DMS153 treated with DMSO at 0.1 percent for 48 hours (cell line): ENCODE results near the gene PIAS1.

Experiments used
- DNase-seq: peaks from one replicate; lab custom pipeline; 2025; ENCODE audit not compliant: unreplicated experiment; lab: John Stamatoyannopoulos, UW

The PIAS1 gene

GRCh38 chr15:68062214-68062613, 8.1 kb downstream of the PIAS1 start:
- DNase-seq: no peak

- no peak for DNase-seq
Observed at GRCh38 chr15:68062946-68063465, 8.9 kb downstream of the PIAS1 start.

DNA sequence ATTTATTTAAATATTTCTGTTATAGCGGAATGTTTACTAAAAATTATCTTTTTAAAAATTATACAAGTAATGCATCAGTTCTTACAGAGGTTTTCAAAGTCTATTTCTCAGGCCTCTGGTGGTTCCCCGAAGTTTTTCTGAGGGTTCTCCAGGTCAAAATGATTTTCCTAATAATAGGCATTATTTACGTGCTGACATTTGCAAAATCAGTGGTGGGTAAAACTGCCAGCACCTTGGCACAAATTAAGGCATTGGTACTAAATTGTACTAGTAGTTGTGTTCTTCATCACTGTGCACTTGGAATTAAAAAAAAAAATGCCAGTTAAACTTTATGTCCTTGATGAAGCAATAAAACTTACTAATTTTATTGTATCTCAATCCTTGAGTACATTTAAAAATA, 9.5 kb downstream of the PIAS1 start:
- DNase-seq: no peak

DNA sequence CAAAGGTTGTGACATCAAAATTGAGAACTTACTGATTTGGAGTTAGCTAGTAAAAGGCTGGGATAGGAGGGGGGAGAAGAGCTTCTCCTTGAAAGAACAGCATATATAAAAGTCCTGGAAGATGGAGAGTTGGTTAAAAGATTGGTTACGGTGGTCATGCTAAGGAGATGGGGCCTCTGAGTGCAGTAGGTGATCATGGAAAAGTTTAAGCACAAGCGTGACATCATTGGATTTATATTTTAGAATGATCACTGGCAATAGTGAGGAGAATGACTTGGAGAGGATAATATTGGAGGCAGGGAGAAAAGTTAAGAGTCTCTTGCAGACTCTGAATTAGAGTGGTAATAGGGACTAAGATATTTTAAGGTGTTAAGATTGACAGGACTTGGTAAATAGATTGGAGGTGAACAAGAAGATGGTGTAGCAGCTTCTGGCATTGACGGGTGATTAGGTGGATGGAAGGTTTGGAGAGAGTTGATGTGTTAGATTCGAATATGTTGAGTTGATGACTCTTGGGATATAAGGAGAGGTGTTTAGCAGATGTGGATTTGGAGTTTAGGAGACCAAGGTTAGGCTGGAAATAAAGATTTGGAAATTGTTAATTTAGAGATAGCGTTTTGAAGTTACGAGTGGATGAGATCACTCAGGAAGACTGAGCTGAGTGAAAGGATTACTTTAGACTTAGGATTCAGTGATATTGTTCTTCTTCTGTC, 19.6 kb downstream of the PIAS1 start:
- DNase-seq: no peak

GRCh38 chr15:68075764-68076385, 21.8 kb downstream of the PIAS1 start:
- no peak for DNase-seq

- DNase-seq: no peak
Observed at GRCh38 chr15:68078365-68078764, 24.2 kb downstream of the PIAS1 start.

GRCh38 chr15:68080334-68080733, 26.2 kb downstream of the PIAS1 start:
- no peak for DNase-seq

DNA sequence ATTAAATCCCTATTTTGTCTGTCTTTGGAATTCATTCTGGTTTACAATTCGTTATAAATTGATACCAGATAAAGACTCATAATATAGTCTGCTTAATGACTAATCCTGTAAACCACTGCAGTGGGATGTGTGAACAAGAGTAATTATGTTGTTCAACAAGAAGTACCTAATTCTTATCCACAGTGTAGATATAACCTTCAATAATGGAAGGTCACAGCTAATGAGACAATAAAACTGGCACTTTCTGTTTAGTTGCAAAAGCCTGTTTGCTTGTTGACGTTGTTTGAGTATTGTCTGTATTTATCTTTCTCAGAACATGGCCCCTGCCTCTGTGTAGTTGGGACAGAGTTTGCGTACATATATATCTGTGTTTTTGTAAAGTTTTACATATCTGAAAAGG, 26.7 kb downstream of the PIAS1 start:
- no peak for DNase-seq

- no peak for DNase-seq
Observed at GRCh38 chr15:68081869-68082505, 27.9 kb downstream of the PIAS1 start.

- DNase-seq: no peak
Observed at GRCh38 chr15:68082735-68083134, 28.6 kb downstream of the PIAS1 start.

DNA sequence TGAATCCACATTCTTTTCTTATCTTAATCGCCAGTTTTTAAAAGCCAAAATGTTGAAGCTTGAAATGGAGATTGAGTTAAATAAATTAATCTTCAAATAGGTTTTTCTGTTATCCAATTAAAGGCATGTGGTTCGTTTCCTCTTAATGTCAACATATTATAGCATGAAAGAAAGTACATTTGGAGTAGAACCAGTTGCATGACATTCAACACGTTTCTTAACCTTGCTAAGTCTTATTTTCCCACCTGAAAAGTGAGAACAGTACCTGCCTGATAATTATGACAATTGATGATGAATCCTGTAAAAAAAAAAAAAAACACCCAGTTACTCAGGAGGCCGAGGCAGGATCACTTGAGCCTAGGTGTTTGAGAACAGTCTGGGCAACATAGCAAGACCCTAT, 29.3 kb downstream of the PIAS1 start:
- DNase-seq: no peak

- DNase-seq: no peak
Observed at GRCh38 chr15:68085052-68085451, 30.9 kb downstream of the PIAS1 start.

DNA sequence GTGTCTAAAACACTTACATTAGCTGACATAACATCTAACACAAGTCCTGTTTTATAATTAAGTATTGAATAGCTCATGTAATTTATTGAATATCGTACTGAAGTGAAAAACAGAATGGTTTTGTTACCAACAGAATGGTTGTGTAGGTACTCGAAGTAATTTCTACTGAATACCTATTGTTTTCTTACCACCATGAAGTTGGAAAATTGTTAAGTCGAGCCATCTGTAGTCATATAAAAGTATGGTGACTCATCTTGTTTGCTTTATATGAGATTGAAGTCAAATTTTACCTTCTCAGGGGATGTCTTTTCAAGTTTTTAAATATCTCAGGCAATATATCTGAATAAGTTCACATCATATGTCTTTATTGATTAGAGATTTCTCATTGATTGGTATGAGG, 37.6 kb downstream of the PIAS1 start:
- no peak for DNase-seq

GRCh38 chr15:68096099-68096498, 42.0 kb downstream of the PIAS1 start:
- no peak for DNase-seq

- DNase-seq: no peak
Observed at GRCh38 chr15:68097029-68097428, 42.9 kb downstream of the PIAS1 start.

- no peak for DNase-seq
Observed at GRCh38 chr15:68098465-68098864, 44.4 kb downstream of the PIAS1 start.

- no peak for DNase-seq
Observed at GRCh38 chr15:68100194-68100593, 46.1 kb downstream of the PIAS1 start.

GRCh38 chr15:68103603-68104002, 49.5 kb downstream of the PIAS1 start:
- no peak for DNase-seq

DNA sequence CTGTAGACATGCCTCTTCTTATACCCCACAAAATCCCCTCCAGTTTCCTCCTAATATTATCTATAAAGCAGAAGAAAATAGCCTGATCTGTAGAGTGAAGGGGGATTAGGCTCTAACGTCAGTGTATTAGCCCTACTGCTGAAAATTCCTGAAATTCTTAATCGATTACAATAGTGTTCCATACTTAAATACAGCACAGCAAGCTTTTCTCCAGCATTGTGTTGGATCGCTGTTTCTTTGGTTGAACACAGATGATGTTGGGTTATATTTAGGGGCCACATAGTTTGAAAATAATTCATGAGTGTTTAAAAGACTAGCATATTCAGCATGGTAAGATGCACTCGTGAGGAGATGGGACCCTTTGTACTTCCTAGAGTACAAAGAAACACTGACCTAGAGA, 52.5 kb downstream of the PIAS1 start:
- DNase-seq: no peak

GRCh38 chr15:68107142-68107541, 53.0 kb downstream of the PIAS1 start:
- DNase-seq: no peak

DNA sequence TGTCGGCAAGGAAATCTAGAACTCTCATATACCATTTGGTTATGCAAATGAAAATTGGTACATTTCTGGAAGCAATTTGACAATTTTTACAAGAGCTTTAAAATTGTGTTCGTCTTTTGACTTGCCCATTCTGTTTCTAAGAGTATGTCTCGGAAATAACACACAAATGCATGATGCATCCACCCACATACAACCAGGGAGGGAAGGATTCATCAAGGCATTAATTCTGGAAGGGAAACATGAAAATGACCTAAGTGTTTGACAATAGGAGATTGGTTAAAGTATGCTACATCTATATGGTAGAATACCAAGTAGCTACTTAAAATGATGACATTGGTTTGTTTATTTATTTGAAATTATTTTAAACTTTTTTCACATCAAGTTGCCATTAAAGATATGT, 58.6 kb downstream of the PIAS1 start:
- no peak for DNase-seq

- DNase-seq: no peak
Observed at GRCh38 chr15:68113273-68113672, 59.2 kb downstream of the PIAS1 start.
